Calu3 (cell line): Measurements from ENCODE around the gene PSTPIP2. TPM values are rescaled to one million over a fixed set of nuclear protein-coding genes. Genes with fewer than 3 reads are reported as not detected.

Experiments
- BruUV-seq: library from RNA; stranded (reverse); fragments of 400-500 nt; replicated peaks from 2 replicates; lab custom pipeline; 2021; lab: Mats Ljungman, UMichigan
- CTCF ChIA-PET: fragments of 300-600 bp; sonication (Branson Sonifier 250); formaldehyde crosslinking; loops from one replicate; lab custom pipeline; 2022; ENCODE audit warnings: antibody characterized with exemption; lab: Charles Lee
- DNase-seq: peaks from one replicate; pipeline ENCODE4 v3.0.0; 2022
- H3K27ac Mint-ChIP-seq: one replicate; pipeline ENCODE4 v1.8.0; 2022; ENCODE audit warnings: mixed read lengths; ENCODE audit not compliant: unreplicated experiment
- H3K27me3 Mint-ChIP-seq: one replicate; pipeline ENCODE4 v1.8.0; 2022; ENCODE audit warnings: mixed read lengths; ENCODE audit not compliant: unreplicated experiment
- H3K36me3 Mint-ChIP-seq: one replicate; pipeline ENCODE4 v1.8.0; 2022; ENCODE audit warnings: mild to moderate bottlenecking, moderate library complexity, mixed read lengths; ENCODE audit not compliant: insufficient read depth, unreplicated experiment
- H3K4me1 Mint-ChIP-seq: one replicate; pipeline ENCODE4 v1.8.0; 2022; ENCODE audit warnings: mild to moderate bottlenecking, low read depth, mixed read lengths; ENCODE audit not compliant: unreplicated experiment
- H3K4me3 Mint-ChIP-seq: one replicate; pipeline ENCODE4 v1.8.0; 2022; ENCODE audit warnings: mild to moderate bottlenecking, low read depth, moderate library complexity, mixed read lengths; ENCODE audit not compliant: unreplicated experiment
- H3K9me3 Mint-ChIP-seq: one replicate; pipeline ENCODE4 v1.8.0; 2022; ENCODE audit warnings: low read depth, mixed read lengths; ENCODE audit not compliant: unreplicated experiment
- CTCF ChIP-seq: fragments of 200-600 bp; IDR thresholded peaks from one replicate; pipeline ENCODE4 v1.8.0; 2022; ENCODE audit warnings: antibody characterized with exemption; ENCODE audit not compliant: unreplicated experiment
- intact Hi-C: fragments of 100-400 bp; cut with micrococcal nuclease; formaldehyde crosslinking; loops from one replicate; pipeline ENCODE4 v1.10.0; 2022; ENCODE audit not compliant: unreplicated experiment
- total RNA-seq: library from RNA; stranded (reverse); gene quantifications from 2 replicates; pipeline ENCODE4 v1.2.3, GENCODE V29; 2022

The PSTPIP2 gene
- total RNA-seq, 1 experiment from 2014 or later = 2.6 TPM

DNA sequence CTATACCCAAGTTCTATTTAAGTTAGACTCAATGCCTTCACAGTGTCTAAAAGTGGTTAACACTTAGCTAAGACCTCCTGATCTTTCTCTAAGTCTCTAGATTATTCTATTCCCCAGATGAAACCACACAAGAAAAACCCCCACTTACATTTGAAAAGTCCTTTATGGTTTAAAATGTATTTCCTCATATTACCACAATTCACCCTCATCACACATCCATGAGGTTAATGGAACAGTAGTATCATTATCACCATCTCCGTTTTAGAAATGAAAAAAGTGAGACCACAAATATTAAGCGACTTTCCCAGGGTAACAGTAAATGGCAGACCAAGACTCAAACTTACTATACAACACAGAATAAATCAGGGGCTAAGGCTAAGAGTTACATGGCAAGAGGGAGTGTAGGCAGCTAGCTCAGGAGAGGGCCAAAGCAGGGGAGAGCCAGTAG lies 133.5 kb downstream of the PSTPIP2 start:
- peaks cover 13% of the 10 kb centered on the region for H3K36me3 Mint-ChIP-seq
- CTCF ChIA-PET = no interaction called here
- H3K4me1 Mint-ChIP-seq = peaks cover 7% of the 10 kb centered on the region
- intact Hi-C loops = no loop called here
- no peak for TF ChIP-seq CTCF
- H3K27me3 Mint-ChIP-seq = no peaks in the 10 kb centered on the region
- H3K9me3 Mint-ChIP-seq = no peaks in the 10 kb centered on the region
- DNase-seq = no peak
- no peak overlapping the region for H3K4me3 Mint-ChIP-seq
- H3K27ac Mint-ChIP-seq = no peak overlapping the region
- BruUV-seq = no TSS peak

- CTCF ChIA-PET = no interaction called here
- Mint-ChIP-seq H3K27me3 (no peaks in the 10 kb centered on the region), H3K27ac (no peak overlapping the region), H3K9me3 (no peaks in the 10 kb centered on the region), H3K4me3 (no peak overlapping the region), H3K4me1 (peaks cover 7% of the 10 kb centered on the region), H3K36me3 (peaks cover 10% of the 10 kb centered on the region)
- intact Hi-C loops = no loop called here
- BruUV-seq = no TSS peak
- no peak for TF ChIP-seq CTCF
- DNase-seq = no peak
Measured at GRCh38 chr18:45935591-45936335, 136.3 kb downstream of the PSTPIP2 start.

Other genes with a start within 250 kb of the PSTPIP2 start
- gene SIGLEC15, start 246.6 kb downstream of the PSTPIP2 start, total RNA-seq = 0.28 and 0.83 TPM in 2 replicates
- 25.6 and 27.6 TPM in 2 replicates for gene EPG5, start 104.9 kb downstream of the PSTPIP2 start, total RNA-seq
- gene ATP5F1A, start 26.0 kb upstream of the PSTPIP2 start, total RNA-seq = 358 and 374 TPM in 2 replicates
- gene HAUS1, start 32.1 kb upstream of the PSTPIP2 start, total RNA-seq = 33.5 and 35.7 TPM in 2 replicates